Activated CD4-positive, alpha-beta T cell treated with anti-CD3 and anti-CD28 coated beads, Interleukin-2, amount 10 ng/mL, durations not matched to agents 7 days and 5 days (primary cell): Measurements from ENCODE around the gene BMP8B. TPM values are rescaled to one million over a fixed set of nuclear protein-coding genes. Genes with fewer than 3 reads are reported as not detected.

ENCODE experiments used
- CTCF ChIA-PET: fragments of 350-600 bp; sonication (Branson Sonifier 250); formaldehyde crosslinking; loops from one replicate; lab custom pipeline; 2021; ENCODE audit warnings: antibody characterized with exemption; lab: Charles Lee
- POLR2A ChIA-PET: fragments of 350-600 bp; sonication (Branson Sonifier 250); formaldehyde crosslinking; loops from one replicate; lab custom pipeline; 2021; ENCODE audit warnings: antibody characterized with exemption; lab: Charles Lee
- DNase-seq: peaks from one replicate; pipeline ENCODE4 v3.0.0-alpha.2; 2020
- H3K27ac Mint-ChIP-seq: one replicate; pipeline ENCODE4 v1.8.0; 2021; ENCODE audit warnings: mild to moderate bottlenecking, moderate library complexity, mixed read lengths
- H3K27me3 Mint-ChIP-seq: one replicate; pipeline ENCODE4 v1.8.0; 2021; ENCODE audit warnings: mixed read lengths
- H3K36me3 Mint-ChIP-seq: one replicate; pipeline ENCODE4 v1.8.0; 2021; ENCODE audit warnings: low read depth, mixed read lengths
- H3K4me1 Mint-ChIP-seq: one replicate; pipeline ENCODE4 v1.8.0; 2021; ENCODE audit warnings: mixed read lengths
- H3K4me3 Mint-ChIP-seq: one replicate; pipeline ENCODE4 v1.8.0; 2021; ENCODE audit warnings: mild to moderate bottlenecking, moderate library complexity, mixed read lengths
- H3K9me3 Mint-ChIP-seq: one replicate; pipeline ENCODE4 v1.8.0; 2021; ENCODE audit warnings: mixed read lengths
- total RNA-seq, 2 experiments: library from RNA; stranded (reverse); gene quantifications; one replicate each; pipeline ENCODE4 v1.2.3, GENCODE V29; 2021

The BMP8B gene
- total RNA-seq, 2 experiments from 2014 or later, result 0.12 to 0.17 TPM

- H3K27ac Mint-ChIP-seq, result no peak overlapping the region
- no peak overlapping the region for H3K4me3 Mint-ChIP-seq
- H3K9me3 Mint-ChIP-seq, result peaks cover 5% of the 10 kb centered on the region
- H3K36me3 Mint-ChIP-seq, result peaks cover 23% of the 10 kb centered on the region
- CTCF ChIA-PET, result interaction anchor here (0.9 to 2.4 kb wide), 4 partner anchors 12 to 795 kb away, joined by 3 to 9 read pairs (median 4); no protein-coding TSS in a partner anchor
- H3K27me3 Mint-ChIP-seq, result peaks cover 16% of the 10 kb centered on the region
- no peak for DNase-seq
- POLR2A ChIA-PET, result interaction anchor here (0.6 kb wide), 1 partner anchor 11 kb away, joined by 4 read pairs; no protein-coding TSS in a partner anchor
- H3K4me1 Mint-ChIP-seq, result peaks cover 45% of the 10 kb centered on the region
Measured at GRCh38 chr1:39737546-39738169, 51.0 kb downstream of the BMP8B start.

GRCh38 chr1:39735731-39736130 is 52.9 kb downstream of the BMP8B start:
- Mint-ChIP-seq H3K4me3 (no peak overlapping the region), H3K27ac (no peak overlapping the region), H3K27me3 (peaks cover 26% of the 10 kb centered on the region), H3K9me3 (peaks cover 5% of the 10 kb centered on the region), H3K36me3 (peaks cover 9% of the 10 kb centered on the region), H3K4me1 (peaks cover 37% of the 10 kb centered on the region)
- no peak for DNase-seq
- ChIA-PET CTCF (interaction anchor here (1.3 to 2.4 kb wide), 2 partner anchors 12 to 63 kb away, joined by 3 to 9 read pairs; no protein-coding TSS in a partner anchor), POLR2A (interaction anchor here (0.6 kb wide), 1 partner anchor 343 kb away, joined by 3 read pairs; no protein-coding TSS in a partner anchor)

GRCh38 chr1:39733161-39733560 is 55.5 kb downstream of the BMP8B start:
- Mint-ChIP-seq H3K9me3 (peaks cover 5% of the 10 kb centered on the region), H3K27ac (no peak overlapping the region), H3K36me3 (no peaks in the 10 kb centered on the region), H3K4me1 (peaks cover 20% of the 10 kb centered on the region), H3K27me3 (peaks cover 48% of the 10 kb centered on the region), H3K4me3 (no peak overlapping the region)
- DNase-seq, result no peak
- ChIA-PET POLR2A (no interaction called here), CTCF (interaction anchor here (1.1 kb wide), 1 partner anchor 13 kb away, joined by 3 read pairs; no protein-coding TSS in a partner anchor)

DNA sequence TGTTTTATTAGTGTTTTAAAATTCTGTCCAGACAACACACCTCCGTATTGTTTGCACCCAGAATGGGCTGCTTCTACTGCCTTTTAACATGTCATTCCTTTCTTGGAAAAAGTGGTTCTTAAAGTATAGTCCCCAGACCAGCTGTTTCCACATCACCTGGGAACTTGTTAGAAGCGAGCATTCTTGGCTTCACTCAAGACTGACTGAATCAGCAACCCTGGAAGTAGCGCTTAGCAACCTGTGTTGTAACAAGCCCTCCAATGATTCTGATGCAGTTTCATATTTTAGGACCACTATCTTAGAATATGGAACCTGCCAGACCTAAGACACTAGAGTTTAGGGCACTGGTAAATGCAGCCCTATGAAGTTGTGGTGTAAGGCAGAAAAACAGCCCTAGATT is 55.9 kb downstream of the BMP8B start:
- ChIA-PET CTCF (interaction anchor here (1.1 to 1.8 kb wide), 2 partner anchors 11 to 12 kb away, joined by 3 to 6 read pairs; no protein-coding TSS in a partner anchor), POLR2A (no interaction called here)
- no peak for DNase-seq
- H3K4me3 Mint-ChIP-seq, result no peak overlapping the region
- H3K9me3 Mint-ChIP-seq, result peaks cover 5% of the 10 kb centered on the region
- no peaks in the 10 kb centered on the region for H3K36me3 Mint-ChIP-seq
- H3K27ac Mint-ChIP-seq, result no peak overlapping the region
- H3K4me1 Mint-ChIP-seq, result peaks cover 20% of the 10 kb centered on the region
- peaks cover 53% of the 10 kb centered on the region for H3K27me3 Mint-ChIP-seq

GRCh38 chr1:39729842-39730241 is 58.8 kb downstream of the BMP8B start:
- CTCF ChIA-PET, result interaction anchor here (1.1 kb wide), 1 partner anchor 72 kb away, joined by 3 read pairs; no protein-coding TSS in a partner anchor
- H3K27me3 Mint-ChIP-seq, result peaks cover 74% of the 10 kb centered on the region
- no peak for DNase-seq

DNA sequence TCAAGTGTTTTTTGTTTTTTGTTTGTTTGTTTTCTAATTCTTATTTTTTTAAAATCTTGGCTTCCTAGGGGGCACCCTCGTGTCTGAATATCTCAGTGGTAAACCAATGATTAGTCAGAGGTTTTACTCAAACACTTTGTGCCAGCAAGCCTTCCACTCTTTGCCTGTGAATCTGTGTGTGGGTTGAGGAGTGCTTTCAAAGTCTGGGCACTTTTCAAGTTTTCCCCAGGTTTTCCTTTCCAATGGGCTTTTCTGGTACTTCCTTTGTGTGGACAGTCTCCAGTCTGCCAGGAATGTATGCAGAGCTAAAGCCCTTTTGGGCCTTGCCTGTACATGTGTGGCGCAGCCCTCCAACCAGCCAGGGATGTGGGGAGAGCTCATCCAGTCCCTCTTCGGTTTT is 59.6 kb downstream of the BMP8B start:
- Mint-ChIP-seq H3K9me3 (no peaks in the 10 kb centered on the region), H3K27ac (no peak overlapping the region), H3K4me1 (peaks cover 18% of the 10 kb centered on the region), H3K4me3 (no peak overlapping the region), H3K36me3 (no peaks in the 10 kb centered on the region), H3K27me3 (peaks cover 77% of the 10 kb centered on the region)
- CTCF ChIA-PET, result interaction anchor here (1.1 kb wide), 1 partner anchor 71 kb away, joined by 3 read pairs; no protein-coding TSS in a partner anchor
- POLR2A ChIA-PET, result no interaction called here
- DNase-seq, result no peak

More at GRCh38 chr1:39729842-39730241, 58.8 kb downstream of the BMP8B start:
- Mint-ChIP-seq H3K4me3 (no peak overlapping the region), H3K27ac (no peak overlapping the region), H3K36me3 (no peaks in the 10 kb centered on the region), H3K9me3 (no peaks in the 10 kb centered on the region), H3K4me1 (peaks cover 18% of the 10 kb centered on the region)
- POLR2A ChIA-PET, result no interaction called here

DNA sequence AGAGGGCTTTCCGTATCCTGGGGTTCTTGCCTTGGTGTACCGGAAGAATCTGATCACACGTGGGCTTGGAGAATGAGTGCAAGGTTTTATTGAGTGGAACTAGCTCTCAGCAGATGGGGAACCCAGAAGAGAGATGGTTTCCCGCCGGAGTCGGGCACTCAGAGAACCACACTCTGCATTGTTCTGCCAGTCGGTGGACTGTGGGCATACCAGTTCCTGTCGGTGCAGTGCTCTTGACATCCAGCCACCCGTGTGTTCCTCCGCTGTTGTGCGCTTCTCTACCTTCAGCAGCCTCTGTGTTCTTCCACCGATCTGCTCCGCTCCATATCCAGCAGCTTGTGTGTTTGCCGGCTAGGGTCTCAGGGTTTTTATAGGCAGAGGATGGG is 60.7 kb downstream of the BMP8B start:
- Mint-ChIP-seq H3K4me3 (no peak overlapping the region), H3K27ac (no peak overlapping the region), H3K36me3 (no peaks in the 10 kb centered on the region), H3K4me1 (peaks cover 18% of the 10 kb centered on the region), H3K27me3 (peaks cover 75% of the 10 kb centered on the region), H3K9me3 (no peaks in the 10 kb centered on the region)
- ChIA-PET CTCF (no interaction called here), POLR2A (no interaction called here)
- DNase-seq, result no peak

GRCh38 chr1:39727221-39727931 is 61.3 kb downstream of the BMP8B start:
- H3K4me1 Mint-ChIP-seq, result peaks cover 18% of the 10 kb centered on the region

GRCh38 chr1:39726600-39726999 is 62.1 kb downstream of the BMP8B start:
- H3K4me3 Mint-ChIP-seq, result no peak overlapping the region
- CTCF ChIA-PET, result interaction anchor here (0.8 kb wide), 1 partner anchor 16 kb away, joined by 5 read pairs; no protein-coding TSS in a partner anchor
- H3K27me3 Mint-ChIP-seq, result peaks cover 81% of the 10 kb centered on the region
- DNase-seq, result no peak
- peaks cover 18% of the 10 kb centered on the region for H3K4me1 Mint-ChIP-seq
- H3K9me3 Mint-ChIP-seq, result no peaks in the 10 kb centered on the region
- H3K36me3 Mint-ChIP-seq, result no peaks in the 10 kb centered on the region
- POLR2A ChIA-PET, result interaction anchor here (0.7 kb wide), 1 partner anchor 12 kb away, joined by 4 read pairs; no protein-coding TSS in a partner anchor
- no peak overlapping the region for H3K27ac Mint-ChIP-seq

More at GRCh38 chr1:39727221-39727931, 61.3 kb downstream of the BMP8B start:
- POLR2A ChIA-PET, result interaction anchor here (0.7 kb wide), 1 partner anchor 11 kb away, joined by 4 read pairs; no protein-coding TSS in a partner anchor
- DNase-seq, result no peak
- CTCF ChIA-PET, result interaction anchor here (0.8 kb wide), 1 partner anchor 17 kb away, joined by 5 read pairs; no protein-coding TSS in a partner anchor
- Mint-ChIP-seq H3K9me3 (no peaks in the 10 kb centered on the region), H3K27ac (no peak overlapping the region), H3K4me3 (no peak overlapping the region), H3K27me3 (peaks cover 75% of the 10 kb centered on the region), H3K36me3 (no peaks in the 10 kb centered on the region)

DNA sequence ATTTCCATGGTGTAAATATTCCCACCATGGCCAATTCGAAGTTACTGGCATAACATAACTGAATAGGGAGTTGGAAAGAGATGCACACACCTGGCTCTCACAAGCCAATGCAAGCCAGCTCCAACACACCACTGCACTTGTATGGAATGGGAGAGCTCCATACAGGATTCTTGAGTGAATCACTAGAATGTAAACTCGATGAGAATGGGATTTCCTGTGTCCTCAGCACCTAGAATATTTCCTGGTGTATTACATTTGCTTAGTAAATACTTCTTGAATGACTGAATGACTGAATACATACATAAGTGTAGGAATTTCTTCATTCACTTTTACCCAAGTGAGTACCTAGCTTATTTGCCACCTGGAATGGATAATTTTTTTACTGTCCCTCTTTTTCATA is 66.2 kb downstream of the BMP8B start:
- Mint-ChIP-seq H3K27me3 (peaks cover 71% of the 10 kb centered on the region), H3K4me3 (no peak overlapping the region), H3K36me3 (no peaks in the 10 kb centered on the region), H3K27ac (no peak overlapping the region), H3K4me1 (peaks cover 7% of the 10 kb centered on the region), H3K9me3 (no peaks in the 10 kb centered on the region)
- DNase-seq, result no peak
- ChIA-PET CTCF (interaction anchor here (0.5 kb wide), 1 partner anchor 203 kb away, joined by 6 read pairs; no protein-coding TSS in a partner anchor), POLR2A (no interaction called here)

GRCh38 chr1:39721664-39722063 is 67.0 kb downstream of the BMP8B start:
- Mint-ChIP-seq H3K36me3 (no peaks in the 10 kb centered on the region), H3K27me3 (peaks cover 72% of the 10 kb centered on the region), H3K4me3 (no peak overlapping the region), H3K4me1 (peaks cover under 1% of the 10 kb centered on the region), H3K9me3 (no peaks in the 10 kb centered on the region), H3K27ac (no peak overlapping the region)
- no peak for DNase-seq
- CTCF ChIA-PET, result no interaction called here
- POLR2A ChIA-PET, result no interaction called here

GRCh38 chr1:39720094-39720999 is 68.3 kb downstream of the BMP8B start:
- DNase-seq, result peak; percentile 21
- Mint-ChIP-seq H3K4me1 (no peaks in the 10 kb centered on the region), H3K9me3 (no peaks in the 10 kb centered on the region), H3K27me3 (peaks cover 69% of the 10 kb centered on the region), H3K4me3 (no peak overlapping the region), H3K27ac (no peak overlapping the region), H3K36me3 (no peaks in the 10 kb centered on the region)
- ChIA-PET POLR2A (no interaction called here), CTCF (interaction anchor here (0.5 to 1.9 kb wide), 9 partner anchors 12 to 114 kb away, joined by 3 to 5 read pairs (median 3); no protein-coding TSS in a partner anchor)
